Measurements from ENCODE around the gene ERCC5. TPM values are rescaled to one million over a fixed set of nuclear protein-coding genes. Genes with fewer than 3 reads are reported as not detected.

ERCC5 gene
- total and polyA plus RNA-seq, 4 donors: 17.7 to 44.8 (median 24.7) TPM

GRCh38 chr13:102846261-102847015 is 606 bp downstream of the ERCC5 start:
- Histone ChIP-seq H3K4me1 (ENCODE audit: control insufficient read depth in 4 of 4, insufficient read depth in 4 of 4, low read length in 3 of 4) (peaks cover 3 to 35% (median 28%) of the 10 kb centered on the region in 4 donors), H3K27me3 (ENCODE audit: control insufficient read depth in 4 of 4, insufficient read depth in 4 of 4, low read length in 3 of 4) (no peaks in the 10 kb centered on the region), H3K4me3 (ENCODE audit: low read depth in 1 of 3, low read length in 3 of 3) (peak overlapping the region; percentile 73 to 95 (median 93)), H3K27ac (ENCODE audit: low read depth in 1 of 2, low read length in 2 of 2) (peak overlapping the region; percentile 91 to 96), H3K9me3 (ENCODE audit: control insufficient read depth in 4 of 4, low read length in 3 of 4) (no peaks in the 10 kb centered on the region), H3K36me3 (ENCODE audit: control insufficient read depth in 4 of 4, insufficient read depth in 3 of 4, low read depth in 1 of 4, low read length in 3 of 4) (no peaks in the 10 kb centered on the region), H3K9ac (ENCODE audit: low read depth in 1 of 2, low read length in 2 of 2) (peak overlapping the region; percentile 79 to 94)
- TF ChIP-seq FOXA2 (IDR thresholded peaks at IDR 0.05) (no peak), RAD21 (IDR thresholded peaks at IDR 0.05) (peak in 1 of 2 donors; percentile 28)
- under 1% methylated on average over 31 of the region's 31 CpGs for WGBS
- DNase-seq (ENCODE audit: low spot score): no peak

GRCh38 chr13:102847272-102848234 is 1.7 kb downstream of the ERCC5 start:
- no peak for DNase-seq (ENCODE audit: low spot score)

More at GRCh38 chr13:102847272-102848234, 1.7 kb downstream of the ERCC5 start:
- 10% methylated on average over 12 of the region's 12 CpGs for WGBS
- Histone ChIP-seq H3K36me3 (ENCODE audit: control insufficient read depth in 4 of 4, insufficient read depth in 3 of 4, low read depth in 1 of 4, low read length in 3 of 4) (no peaks in the 10 kb centered on the region), H3K4me3 (ENCODE audit: low read depth in 1 of 3, low read length in 3 of 3) (peak overlapping the region; percentile 73 to 95 (median 93)), H3K9me3 (ENCODE audit: control insufficient read depth in 4 of 4, low read length in 3 of 4) (no peaks in the 10 kb centered on the region), H3K27me3 (ENCODE audit: control insufficient read depth in 4 of 4, insufficient read depth in 4 of 4, low read length in 3 of 4) (no peaks in the 10 kb centered on the region), H3K27ac (ENCODE audit: low read depth in 1 of 2, low read length in 2 of 2) (peak overlapping the region; percentile 91 to 96), H3K4me1 (ENCODE audit: control insufficient read depth in 4 of 4, insufficient read depth in 4 of 4, low read length in 3 of 4) (peaks cover 3 to 35% (median 28%) of the 10 kb centered on the region in 4 donors), H3K9ac (ENCODE audit: low read depth in 1 of 2, low read length in 2 of 2) (peak overlapping the region; percentile 79 to 94)
- TF ChIP-seq FOXA2 (IDR thresholded peaks at IDR 0.05): no peak
- TF ChIP-seq RXRA (IDR thresholded peaks at IDR 0.05): peak in 1 of 2 donors; percentile 26
- no peak for TF ChIP-seq GABPA (IDR thresholded peaks at IDR 0.05 in 1 of 2, conservative IDR thresholded peaks at IDR 0.05 in 1 of 2)
- TF ChIP-seq RAD21 (IDR thresholded peaks at IDR 0.05): peak; percentile 85 to 86
- no peak for TF ChIP-seq YY1 (IDR thresholded peaks at IDR 0.05)
- no peak for TF ChIP-seq JUND (IDR thresholded peaks at IDR 0.05)
- peak; percentile 10 for TF ChIP-seq SP1 (IDR thresholded peaks at IDR 0.05)
- TF ChIP-seq, protein P1, sequence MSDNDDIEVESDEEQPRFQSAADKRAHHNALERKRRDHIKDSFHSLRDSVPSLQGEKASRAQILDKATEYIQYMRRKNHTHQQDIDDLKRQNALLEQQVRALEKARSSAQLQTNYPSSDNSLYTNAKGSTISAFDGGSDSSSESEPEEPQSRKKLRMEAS (IDR thresholded peaks at IDR 0.05): no peak
- TF ChIP-seq ATF3 (IDR thresholded peaks at IDR 0.05): peak; percentile 17
- TF ChIP-seq EGR1 (IDR thresholded peaks at IDR 0.05; ENCODE audit: low read depth in 2 of 2): peak in 1 of 2 donors; percentile 60
- TF ChIP-seq HNF4A (conservative IDR thresholded peaks at IDR 0.05): peak in 1 of 2 donors; percentile 21
- TF ChIP-seq, protein P2, sequence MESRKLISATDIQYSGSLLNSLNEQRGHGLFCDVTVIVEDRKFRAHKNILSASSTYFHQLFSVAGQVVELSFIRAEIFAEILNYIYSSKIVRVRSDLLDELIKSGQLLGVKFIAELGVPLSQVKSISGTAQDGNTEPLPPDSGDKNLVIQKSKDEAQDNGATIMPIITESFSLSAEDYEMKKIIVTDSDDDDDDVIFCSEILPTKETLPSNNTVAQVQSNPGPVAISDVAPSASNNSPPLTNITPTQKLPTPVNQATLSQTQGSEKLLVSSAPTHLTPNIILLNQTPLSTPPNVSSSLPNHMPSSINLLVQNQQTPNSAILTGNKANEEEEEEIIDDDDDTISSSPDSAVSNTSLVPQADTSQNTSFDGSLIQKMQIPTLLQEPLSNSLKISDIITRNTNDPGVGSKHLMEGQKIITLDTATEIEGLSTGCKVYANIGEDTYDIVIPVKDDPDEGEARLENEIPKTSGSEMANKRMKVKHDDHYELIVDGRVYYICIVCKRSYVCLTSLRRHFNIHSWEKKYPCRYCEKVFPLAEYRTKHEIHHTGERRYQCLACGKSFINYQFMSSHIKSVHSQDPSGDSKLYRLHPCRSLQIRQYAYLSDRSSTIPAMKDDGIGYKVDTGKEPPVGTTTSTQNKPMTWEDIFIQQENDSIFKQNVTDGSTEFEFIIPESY (IDR thresholded peaks at IDR 0.05): no peak
- no peak for TF ChIP-seq HNF4G (IDR thresholded peaks at IDR 0.05)
- TF ChIP-seq TAF1 (conservative IDR thresholded peaks at IDR 0.05): no peak
- TF ChIP-seq, protein P3, sequence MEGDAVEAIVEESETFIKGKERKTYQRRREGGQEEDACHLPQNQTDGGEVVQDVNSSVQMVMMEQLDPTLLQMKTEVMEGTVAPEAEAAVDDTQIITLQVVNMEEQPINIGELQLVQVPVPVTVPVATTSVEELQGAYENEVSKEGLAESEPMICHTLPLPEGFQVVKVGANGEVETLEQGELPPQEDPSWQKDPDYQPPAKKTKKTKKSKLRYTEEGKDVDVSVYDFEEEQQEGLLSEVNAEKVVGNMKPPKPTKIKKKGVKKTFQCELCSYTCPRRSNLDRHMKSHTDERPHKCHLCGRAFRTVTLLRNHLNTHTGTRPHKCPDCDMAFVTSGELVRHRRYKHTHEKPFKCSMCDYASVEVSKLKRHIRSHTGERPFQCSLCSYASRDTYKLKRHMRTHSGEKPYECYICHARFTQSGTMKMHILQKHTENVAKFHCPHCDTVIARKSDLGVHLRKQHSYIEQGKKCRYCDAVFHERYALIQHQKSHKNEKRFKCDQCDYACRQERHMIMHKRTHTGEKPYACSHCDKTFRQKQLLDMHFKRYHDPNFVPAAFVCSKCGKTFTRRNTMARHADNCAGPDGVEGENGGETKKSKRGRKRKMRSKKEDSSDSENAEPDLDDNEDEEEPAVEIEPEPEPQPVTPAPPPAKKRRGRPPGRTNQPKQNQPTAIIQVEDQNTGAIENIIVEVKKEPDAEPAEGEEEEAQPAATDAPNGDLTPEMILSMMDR (IDR thresholded peaks at IDR 0.05; ENCODE audit: low read depth, low read length, missing input control): peak; percentile 69
- no peak for TF ChIP-seq REST (IDR thresholded peaks at IDR 0.05)
- TF ChIP-seq NR2F2 (IDR thresholded peaks at IDR 0.05): no peak
- no peak for TF ChIP-seq FOXA1 (IDR thresholded peaks at IDR 0.05)
